Fibroblast of skin of back (primary cell): Measurements from ENCODE around the gene GBX2. TPM values are rescaled to one million over a fixed set of nuclear protein-coding genes. Genes with fewer than 3 reads are reported as not detected.

ENCODE experiments used
- DNase-seq: peaks from one replicate; pipeline ENCODE4 v3.0.0-alpha.2; 2013
- polyA plus RNA-seq, 2 experiments: library from polyadenylated mRNA; unstranded; fragments of 120-200 nt; gene quantifications; one replicate each; pipeline ENCODE4 v1.2.1, GENCODE V29; 2013; ENCODE audit not compliant: insufficient read length in 2 of 2

Gene GBX2
- 31.1 TPM for polyA plus RNA-seq (2013, experiment 1 of 2; ENCODE audit: insufficient read length)
- polyA plus RNA-seq (2013, experiment 2 of 2; ENCODE audit: insufficient read length), result 32.1 TPM

GRCh38 chr2:236168110-236169080, at the start of gene GBX2:
GBX2 (minus strand) TSS chr2:236168386; CDS start chr2:236167971, 415 bp downstream.
- DNase-seq, result peak; percentile 91

GRCh38 chr2:236217926-236218325, 49.7 kb upstream of the GBX2 start:
- no peak for DNase-seq

- no peak for DNase-seq
Measured at GRCh38 chr2:236216711-236217110, 48.5 kb upstream of the GBX2 start.

- DNase-seq, result no peak
Measured at GRCh38 chr2:236215761-236216333, 47.7 kb upstream of the GBX2 start.

- no peak for DNase-seq
Measured at GRCh38 chr2:236215196-236215595, 47.0 kb upstream of the GBX2 start.

GRCh38 chr2:236214376-236214995, 46.3 kb upstream of the GBX2 start:
- DNase-seq, result no peak

- no peak for DNase-seq
Measured at GRCh38 chr2:236211296-236211695, 43.1 kb upstream of the GBX2 start.

- no peak for DNase-seq
Measured at GRCh38 chr2:236210536-236210935, 42.4 kb upstream of the GBX2 start.

GRCh38 chr2:236209996-236210395, 41.8 kb upstream of the GBX2 start:
- DNase-seq, result no peak

- DNase-seq, result peak; percentile 43
Measured at GRCh38 chr2:236209535-236209934, 41.3 kb upstream of the GBX2 start.

GRCh38 chr2:236208019-236208926, 40.1 kb upstream of the GBX2 start:
- DNase-seq, result no peak

- DNase-seq, result no peak
Measured at GRCh38 chr2:236207472-236207871, 39.3 kb upstream of the GBX2 start.

- no peak for DNase-seq
Measured at GRCh38 chr2:236205867-236206645, 37.9 kb upstream of the GBX2 start.

- no peak for DNase-seq
Measured at GRCh38 chr2:236204953-236205352, 36.8 kb upstream of the GBX2 start.

GRCh38 chr2:236200378-236200777, 32.2 kb upstream of the GBX2 start:
- DNase-seq, result no peak

GRCh38 chr2:236196366-236196765, 28.2 kb upstream of the GBX2 start:
- peak; percentile 23 for DNase-seq

- DNase-seq, result no peak
Measured at GRCh38 chr2:236195726-236196125, 27.5 kb upstream of the GBX2 start.

GRCh38 chr2:236194786-236195185, 26.6 kb upstream of the GBX2 start:
- no peak for DNase-seq

- no peak for DNase-seq
Measured at GRCh38 chr2:236193026-236193425, 24.8 kb upstream of the GBX2 start.

- DNase-seq, result no peak
Measured at GRCh38 chr2:236190674-236191073, 22.5 kb upstream of the GBX2 start.

GRCh38 chr2:236184701-236185100, 16.5 kb upstream of the GBX2 start:
- DNase-seq, result no peak
